ENCODE data around the gene EDN3.

DNA sequence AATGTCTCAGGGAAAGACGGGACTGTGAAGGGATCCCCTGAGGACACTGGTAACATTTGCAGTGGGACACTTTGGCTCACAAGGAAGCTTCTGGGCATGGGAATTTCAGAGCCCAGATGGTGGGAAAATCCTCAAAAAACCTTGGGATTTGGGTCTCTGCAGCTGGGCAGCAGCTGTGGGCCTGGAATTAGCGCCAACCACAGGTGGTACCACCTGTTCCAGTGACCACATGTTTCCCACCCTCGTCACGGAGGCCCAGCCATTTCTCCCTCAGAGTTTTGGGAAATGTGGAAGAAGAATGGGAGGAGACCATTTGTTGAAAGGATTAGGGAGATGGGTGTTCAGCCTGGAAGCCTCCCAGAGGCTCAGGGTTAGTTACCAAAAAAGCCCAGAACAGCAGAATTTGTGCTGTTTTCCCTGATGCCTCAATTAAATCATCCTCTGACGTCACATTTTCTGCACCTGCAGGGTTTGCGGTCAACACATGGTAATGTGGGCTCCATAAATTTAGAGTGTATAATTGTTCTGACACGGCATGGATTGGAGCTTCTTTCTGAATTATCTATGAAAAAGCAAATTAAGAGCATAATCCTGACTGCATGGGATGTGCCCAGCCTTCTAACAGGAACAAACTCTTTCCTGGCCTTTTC lies 34.4 kb downstream of the EDN3 start:
- TF ChIP-seq GATA2 (IDR thresholded peaks at IDR 0.05; ENCODE audit: low read depth, low read length) (no peak), GATA3 (IDR thresholded peaks at IDR 0.05; ENCODE audit: low read depth, low read length) (no peak)

Measured in SH-SY5Y (cell line).